Measurements from ENCODE around the gene POLR2B. TPM values are rescaled to one million over a fixed set of nuclear protein-coding genes. Genes with fewer than 3 reads are reported as not detected.
"Not testable (repeated sequence)": the region's sequence is repeated elsewhere in the genome, so short reads cannot be mapped to it uniquely, and the experiment has no call there.

The POLR2B gene
- total RNA-seq, 1 donor from 2014 or later, result 135 TPM

DNA sequence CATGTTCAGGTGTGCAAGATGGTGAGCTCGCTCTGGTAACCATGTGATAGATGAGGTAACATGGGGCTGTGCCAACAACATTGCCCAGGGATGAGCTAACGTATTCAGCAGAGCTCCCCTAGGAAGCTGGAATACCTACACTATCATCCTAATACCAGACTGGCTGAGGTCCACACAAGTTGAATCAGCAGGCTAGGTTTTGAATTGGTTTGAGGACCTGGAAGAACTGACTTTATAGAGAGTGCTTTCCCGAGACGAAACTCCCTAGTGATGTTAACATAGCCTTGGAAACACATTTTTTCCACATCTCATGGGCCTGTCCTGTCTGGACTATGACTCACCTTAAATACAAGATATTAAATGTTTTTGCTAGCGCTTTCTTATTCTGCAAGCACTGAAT lies 74.8 kb downstream of the POLR2B start:
- Histone ChIP-seq H3K4me3 (ENCODE audit: insufficient read depth, low read depth, low read length) (no peak overlapping the region), H3K9me3 (ENCODE audit: insufficient read depth, low read depth, low read length) (no peaks in the 10 kb centered on the region), H3K36me3 (ENCODE audit: insufficient read depth, low read length) (peaks cover 19% of the 10 kb centered on the region), H2AFZ (ENCODE audit: low read depth, low read length) (no peak overlapping the region), H4K20me1 (ENCODE audit: insufficient read depth, low read length) (peaks cover 6% of the 10 kb centered on the region), H3K9ac (ENCODE audit: low read length) (peak overlapping the region; percentile 76), H3K4me2 (ENCODE audit: low read length) (peak overlapping the region; percentile 43), H3K4me1 (ENCODE audit: insufficient read depth, low read length) (peaks cover 38% of the 10 kb centered on the region), H3K27ac (ENCODE audit: low read depth, low read length) (peak overlapping the region; percentile 94), H3K79me2 (ENCODE audit: insufficient read depth, low read length) (peaks cover 94% of the 10 kb centered on the region), H3K27me3 (ENCODE audit: insufficient read depth, low read length) (no peaks in the 10 kb centered on the region)
- Mint-ChIP-seq H3K27me3 (ENCODE audit: low read depth, unreplicated experiment) (no peaks in the 10 kb centered on the region), H3K27ac (ENCODE audit: unreplicated experiment) (peak overlapping the region; percentile 94), H3K36me3 (ENCODE audit: low read depth, unreplicated experiment) (peaks cover 37% of the 10 kb centered on the region), H3K4me1 (ENCODE audit: low read depth, unreplicated experiment) (peaks cover 54% of the 10 kb centered on the region), H3K4me3 (ENCODE audit: unreplicated experiment) (no peak overlapping the region), H3K9me3 (ENCODE audit: unreplicated experiment) (no peaks in the 10 kb centered on the region)
- no peak for TF ChIP-seq EZH2 (IDR thresholded peaks at IDR 0.05; ENCODE audit: insufficient read depth, low read length)
- TF ChIP-seq, protein P1, sequence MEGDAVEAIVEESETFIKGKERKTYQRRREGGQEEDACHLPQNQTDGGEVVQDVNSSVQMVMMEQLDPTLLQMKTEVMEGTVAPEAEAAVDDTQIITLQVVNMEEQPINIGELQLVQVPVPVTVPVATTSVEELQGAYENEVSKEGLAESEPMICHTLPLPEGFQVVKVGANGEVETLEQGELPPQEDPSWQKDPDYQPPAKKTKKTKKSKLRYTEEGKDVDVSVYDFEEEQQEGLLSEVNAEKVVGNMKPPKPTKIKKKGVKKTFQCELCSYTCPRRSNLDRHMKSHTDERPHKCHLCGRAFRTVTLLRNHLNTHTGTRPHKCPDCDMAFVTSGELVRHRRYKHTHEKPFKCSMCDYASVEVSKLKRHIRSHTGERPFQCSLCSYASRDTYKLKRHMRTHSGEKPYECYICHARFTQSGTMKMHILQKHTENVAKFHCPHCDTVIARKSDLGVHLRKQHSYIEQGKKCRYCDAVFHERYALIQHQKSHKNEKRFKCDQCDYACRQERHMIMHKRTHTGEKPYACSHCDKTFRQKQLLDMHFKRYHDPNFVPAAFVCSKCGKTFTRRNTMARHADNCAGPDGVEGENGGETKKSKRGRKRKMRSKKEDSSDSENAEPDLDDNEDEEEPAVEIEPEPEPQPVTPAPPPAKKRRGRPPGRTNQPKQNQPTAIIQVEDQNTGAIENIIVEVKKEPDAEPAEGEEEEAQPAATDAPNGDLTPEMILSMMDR (IDR thresholded peaks at IDR 0.05; ENCODE audit: insufficient read depth, low read depth, low read length), result no peak
- peak; percentile 96 for DNase-seq (ENCODE audit: low read depth)
- peak; percentile 26 for FAIRE-seq

DNA sequence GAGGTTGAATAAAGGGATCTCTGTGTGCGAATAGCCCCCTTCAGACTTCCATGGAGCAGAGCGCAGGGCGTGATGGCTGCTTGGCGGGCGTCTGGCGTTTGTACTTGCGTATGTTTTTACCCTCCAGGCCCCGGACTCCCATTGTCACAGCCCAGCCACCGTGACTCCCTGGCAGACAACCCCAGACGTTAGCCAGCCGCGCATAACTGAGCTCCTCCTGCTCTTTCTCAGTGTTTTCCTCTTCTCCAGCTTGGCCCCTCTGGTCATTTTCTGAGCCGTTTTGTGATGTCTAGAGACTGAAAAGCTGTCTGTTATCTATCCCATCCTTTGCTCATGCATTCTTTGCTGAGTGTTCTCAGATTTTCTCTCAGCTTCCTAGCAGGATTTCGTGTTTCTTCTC lies 77.2 kb downstream of the POLR2B start:
- Mint-ChIP-seq H3K9me3 (ENCODE audit: unreplicated experiment) (no peaks in the 10 kb centered on the region), H3K36me3 (ENCODE audit: low read depth, unreplicated experiment) (peaks cover 32% of the 10 kb centered on the region), H3K4me3 (ENCODE audit: unreplicated experiment) (no peak overlapping the region), H3K27ac (ENCODE audit: unreplicated experiment) (peak overlapping the region; percentile 77), H3K4me1 (ENCODE audit: low read depth, unreplicated experiment) (peaks cover 51% of the 10 kb centered on the region), H3K27me3 (ENCODE audit: low read depth, unreplicated experiment) (no peaks in the 10 kb centered on the region)
- no peaks in the 10 kb centered on the region for H3K27me3 ChIP-seq (ENCODE audit: insufficient read depth, low read length)
- peaks cover 21% of the 10 kb centered on the region for H3K4me1 ChIP-seq (ENCODE audit: insufficient read depth, low read length)
- TF ChIP-seq, protein P1 (IDR thresholded peaks at IDR 0.05; ENCODE audit: insufficient read depth, low read depth, low read length), result no peak
- no peak for TF ChIP-seq EZH2 (IDR thresholded peaks at IDR 0.05; ENCODE audit: insufficient read depth, low read length)
- H3K27ac ChIP-seq (ENCODE audit: low read depth, low read length), result peak overlapping the region; percentile 28
- H4K20me1 ChIP-seq (ENCODE audit: insufficient read depth, low read length), result peaks cover 6% of the 10 kb centered on the region
- H3K9ac ChIP-seq (ENCODE audit: low read length), result peak overlapping the region; percentile 27
- FAIRE-seq (no peak), DNase-seq (ENCODE audit: low read depth) (no peak)
- H3K9me3 ChIP-seq (ENCODE audit: insufficient read depth, low read depth, low read length), result no peaks in the 10 kb centered on the region
- H3K4me2 ChIP-seq (ENCODE audit: low read length), result no peak overlapping the region
- H2AFZ ChIP-seq (ENCODE audit: low read depth, low read length), result no peak overlapping the region
- peaks cover 18% of the 10 kb centered on the region for H3K36me3 ChIP-seq (ENCODE audit: insufficient read depth, low read length)
- H3K4me3 ChIP-seq (ENCODE audit: insufficient read depth, low read depth, low read length), result no peak overlapping the region
- H3K79me2 ChIP-seq (ENCODE audit: insufficient read depth, low read length), result peaks cover 94% of the 10 kb centered on the region

DNA sequence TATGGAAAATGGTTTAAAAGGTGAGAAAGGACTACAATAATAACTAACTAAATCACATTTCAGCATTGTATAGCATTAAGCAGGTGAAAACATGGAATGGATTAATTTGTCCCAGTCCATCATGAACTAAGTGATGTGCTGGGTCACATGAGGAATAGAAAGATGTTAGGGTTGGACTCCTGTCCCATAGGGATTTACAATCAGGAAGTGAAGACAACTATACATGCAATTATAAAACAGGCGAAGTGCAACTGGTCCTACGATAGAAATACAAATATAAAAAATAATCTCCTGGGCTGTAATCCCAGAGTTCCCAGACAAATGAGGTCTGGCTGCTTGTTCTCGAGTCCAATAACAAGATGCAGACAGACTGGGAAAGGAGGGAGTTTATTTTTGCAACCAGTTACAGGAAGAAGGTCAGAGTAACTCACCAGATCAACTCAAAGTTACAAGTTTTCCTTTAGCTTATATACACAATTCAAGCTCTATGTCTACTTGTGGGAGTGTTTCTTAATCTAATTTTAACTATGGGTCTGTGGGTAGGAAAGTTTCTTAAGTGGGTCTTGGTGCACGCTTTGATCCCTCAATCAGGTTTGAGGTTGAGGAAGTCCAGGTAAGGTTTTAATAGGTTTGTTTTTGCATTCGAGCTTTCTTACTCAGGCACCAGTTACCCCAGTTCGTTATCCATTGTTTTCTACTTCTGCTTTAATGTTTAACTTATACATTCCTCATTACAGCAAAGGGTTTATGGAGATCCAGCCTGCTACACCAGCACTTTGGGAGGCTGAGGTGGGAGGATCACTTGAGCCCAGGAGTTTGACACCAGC lies 81.4 kb downstream of the POLR2B start:
- Histone ChIP-seq H3K4me2 (ENCODE audit: low read length) (no peak overlapping the region), H3K4me1 (ENCODE audit: insufficient read depth, low read length) (peaks cover 44% of the 10 kb centered on the region), H3K79me2 (ENCODE audit: insufficient read depth, low read length) (peaks cover 95% of the 10 kb centered on the region), H3K4me3 (ENCODE audit: insufficient read depth, low read depth, low read length) (no peak overlapping the region), H3K27ac (ENCODE audit: low read depth, low read length) (peak overlapping the region; percentile 78), H4K20me1 (ENCODE audit: insufficient read depth, low read length) (peaks cover 6% of the 10 kb centered on the region), H3K9me3 (ENCODE audit: insufficient read depth, low read depth, low read length) (no peaks in the 10 kb centered on the region), H3K9ac (ENCODE audit: low read length) (no peak overlapping the region), H3K36me3 (ENCODE audit: insufficient read depth, low read length) (peaks cover 16% of the 10 kb centered on the region), H2AFZ (ENCODE audit: low read depth, low read length) (no peak overlapping the region), H3K27me3 (ENCODE audit: insufficient read depth, low read length) (no peaks in the 10 kb centered on the region)
- Mint-ChIP-seq H3K9me3 (ENCODE audit: unreplicated experiment) (no peaks in the 10 kb centered on the region), H3K27me3 (ENCODE audit: low read depth, unreplicated experiment) (no peaks in the 10 kb centered on the region), H3K36me3 (ENCODE audit: low read depth, unreplicated experiment) (peaks cover 24% of the 10 kb centered on the region), H3K4me1 (ENCODE audit: low read depth, unreplicated experiment) (peaks cover 63% of the 10 kb centered on the region), H3K4me3 (ENCODE audit: unreplicated experiment) (peak overlapping the region; percentile 10), H3K27ac (ENCODE audit: unreplicated experiment) (peak overlapping the region; percentile 77)
- no peak for DNase-seq (ENCODE audit: low read depth)
- no peak for TF ChIP-seq EZH2 (IDR thresholded peaks at IDR 0.05; ENCODE audit: insufficient read depth, low read length)
- TF ChIP-seq, protein P1 (IDR thresholded peaks at IDR 0.05; ENCODE audit: insufficient read depth, low read depth, low read length), result no peak
- FAIRE-seq, result no peak

DNA sequence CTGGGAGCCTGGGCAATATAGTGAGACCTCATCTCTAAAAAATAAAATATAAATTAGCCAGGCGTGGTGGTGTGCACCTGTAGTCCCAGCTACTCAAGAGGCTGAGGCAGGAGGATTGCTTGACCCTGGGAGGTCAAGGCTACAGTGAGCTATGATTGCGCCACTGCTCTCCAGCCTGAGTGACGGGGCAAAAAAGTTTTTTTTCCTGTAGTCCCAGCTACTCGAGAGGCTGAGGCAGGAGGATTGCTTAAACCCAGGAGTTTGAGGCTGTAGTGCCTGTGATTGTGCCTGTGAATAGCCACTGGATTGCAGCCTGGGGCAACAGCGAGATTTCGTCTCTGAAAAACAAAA lies 82.0 kb downstream of the POLR2B start:
- Histone ChIP-seq H3K79me2 (ENCODE audit: insufficient read depth, low read length) (peaks cover 89% of the 10 kb centered on the region), H3K27ac (ENCODE audit: low read depth, low read length) (peak overlapping the region; percentile 78), H3K4me1 (ENCODE audit: insufficient read depth, low read length) (peaks cover 50% of the 10 kb centered on the region), H3K36me3 (ENCODE audit: insufficient read depth, low read length) (peaks cover 16% of the 10 kb centered on the region)
- H3K27me3 ChIP-seq (ENCODE audit: insufficient read depth, low read length); DNase-seq (ENCODE audit: low read depth); H3K9ac ChIP-seq (ENCODE audit: low read length); H2AFZ ChIP-seq (ENCODE audit: low read depth, low read length); H3K9me3 ChIP-seq (ENCODE audit: insufficient read depth, low read depth, low read length); H3K4me3 Mint-ChIP-seq (ENCODE audit: unreplicated experiment); H3K4me3 ChIP-seq (ENCODE audit: insufficient read depth, low read depth, low read length); H3K4me2 ChIP-seq (ENCODE audit: low read length); FAIRE-seq; H3K9me3 Mint-ChIP-seq (ENCODE audit: unreplicated experiment); H3K27me3 Mint-ChIP-seq (ENCODE audit: low read depth, unreplicated experiment); H4K20me1 ChIP-seq (ENCODE audit: insufficient read depth, low read length): not testable (repeated sequence)
- peak overlapping the region; percentile 91 for H3K27ac Mint-ChIP-seq (ENCODE audit: unreplicated experiment)
- H3K4me1 Mint-ChIP-seq (ENCODE audit: low read depth, unreplicated experiment), result peaks cover 66% of the 10 kb centered on the region
- H3K36me3 Mint-ChIP-seq (ENCODE audit: low read depth, unreplicated experiment), result peaks cover 29% of the 10 kb centered on the region
